Endothelial cell of umbilical vein (primary cell): ENCODE measurements around the gene PDZD4. TPM values are rescaled to one million over a fixed set of nuclear protein-coding genes. Genes with fewer than 3 reads are reported as not detected.

Experiments used
- BruUV-seq: library from RNA; stranded (reverse); fragments of 400-500 nt; replicated peaks from 2 replicates; lab custom pipeline; 2021; lab: Mats Ljungman, UMichigan
- CTCF ChIA-PET: fragments of 300-600, 350-600 bp; sonication (Branson Sonifier 250); formaldehyde crosslinking; loops from one replicate; lab custom pipeline; 2021; ENCODE audit warnings: antibody characterized with exemption, inconsistent platforms; lab: Charles Lee
- POLR2A ChIA-PET: fragments of 300-600, 350-600 bp; sonication (Branson Sonifier 250); formaldehyde crosslinking; loops from one replicate; lab custom pipeline; 2021; ENCODE audit warnings: antibody characterized with exemption, inconsistent platforms; lab: Charles Lee
- DNase-seq: peaks from one replicate; pipeline ENCODE4 v3.0.0-alpha.2; 2011; ENCODE audit warnings: low read depth, low spot score
- FAIRE-seq: peaks from 2 replicates; lab custom pipeline; 2011; peaks lifted over from hg19 to GRCh38; lab: Jason Lieb, UNC
- H2AFZ ChIP-seq: 2 replicates; pipeline ENCODE4 v1.6.0; 2012; ENCODE audit warnings: low read depth, low read length, control low read depth, inconsistent platforms
- H3K27ac ChIP-seq: 2 replicates; pipeline ENCODE4 v1.5.1; 2011; ENCODE audit warnings: low read depth, mild to moderate bottlenecking, control low read depth, low read length, moderate library complexity; ENCODE audit not compliant: insufficient read depth
- H3K27me3 ChIP-seq, 2 experiments: 2 replicates each; pipeline versions ENCODE4 v1.6.0 to v1.6.1; 2011; ENCODE audit warnings: low read length in 2 of 2, mixed read lengths in 1 of 2; ENCODE audit not compliant: control insufficient read depth in 2 of 2, insufficient read depth in 2 of 2
- H3K36me3 ChIP-seq, 2 experiments: 2 replicates in 1 of 2; 3 replicates in 1 of 2; pipeline ENCODE4 v1.5.1; 2011; ENCODE audit warnings: low read length in 2 of 2, mild to moderate bottlenecking in 1 of 2, moderate library complexity in 1 of 2; ENCODE audit not compliant: control insufficient read depth in 2 of 2, insufficient read depth in 2 of 2; ENCODE audit errors: extremely low read depth in 1 of 2
- H3K4me1 ChIP-seq: 3 replicates; pipeline ENCODE4 v1.5.1; 2011; ENCODE audit warnings: mild to moderate bottlenecking, low read length; ENCODE audit not compliant: control insufficient read depth, insufficient read depth; ENCODE audit errors: extremely low read depth
- H3K4me2 ChIP-seq: 2 replicates; pipeline ENCODE4 v1.6.1; 2011; ENCODE audit warnings: low read length, control low read depth, mixed read lengths; ENCODE audit not compliant: insufficient read depth
- H3K4me3 ChIP-seq, 3 experiments: fragments of 200-600 bp in 1 of 3; sonication (generic), shearing (Covaris generic) in 1 of 3; replicated peaks in 1 of 3; 2 replicates each; pipeline ENCODE4 v1.5.1; 2011 to 2016; ENCODE audit warnings: control low read depth in 3 of 3, low read length in 3 of 3, mild to moderate bottlenecking in 2 of 3, inconsistent platforms in 1 of 3, low read depth in 1 of 3, moderate library complexity in 1 of 3; ENCODE audit not compliant: insufficient read depth in 1 of 3
- H3K79me2 ChIP-seq: 2 replicates; pipeline ENCODE4 v1.6.0; 2012; ENCODE audit warnings: low read length, inconsistent platforms; ENCODE audit not compliant: control insufficient read depth, insufficient read depth
- H3K9ac ChIP-seq: replicated peaks from 2 replicates; pipeline ENCODE3; 2011; ENCODE audit warnings: low read length, control low read depth; ENCODE audit not compliant: insufficient read depth; ENCODE audit errors: extremely low read depth
- H3K9me1 ChIP-seq: replicated peaks from 3 replicates; pipeline ENCODE4 v1.6.0; 2011; ENCODE audit warnings: mild to moderate bottlenecking, low read length; ENCODE audit not compliant: control insufficient read depth, insufficient read depth; ENCODE audit errors: extremely low read depth
- H3K9me3 ChIP-seq: replicated peaks from 2 replicates; pipeline ENCODE4 v1.5.1; 2012; ENCODE audit warnings: low read length, inconsistent platforms; ENCODE audit not compliant: control insufficient read depth, insufficient read depth
- H4K20me1 ChIP-seq: replicated peaks from 2 replicates; pipeline ENCODE3; 2011; ENCODE audit warnings: mild to moderate bottlenecking, low read length; ENCODE audit not compliant: control insufficient read depth, insufficient read depth; ENCODE audit errors: extremely low read depth
- EZH2 ChIP-seq: IDR thresholded peaks from 2 replicates; pipeline ENCODE4 v1.6.1; 2012; ENCODE audit warnings: borderline replicate concordance, low read depth, mild to moderate bottlenecking, moderate library complexity, low read length, inconsistent platforms; ENCODE audit not compliant: severe bottlenecking
- FOS ChIP-seq: IDR thresholded peaks from 2 replicates; pipeline ENCODE4 v1.6.1; 2011; ENCODE audit warnings: mild to moderate bottlenecking, low read length, moderate library complexity, borderline replicate concordance; ENCODE audit not compliant: insufficient read depth
- GATA2 ChIP-seq: IDR thresholded peaks from 2 replicates; pipeline ENCODE4 v1.7.0; 2011; ENCODE audit warnings: low read depth, mild to moderate bottlenecking, moderate library complexity, mixed read lengths, low read length; ENCODE audit not compliant: insufficient read length, insufficient read depth
- JUN ChIP-seq: IDR thresholded peaks from 2 replicates; pipeline ENCODE4 v1.6.1; 2011; ENCODE audit warnings: borderline replicate concordance, low read depth; ENCODE audit not compliant: insufficient read length, insufficient read depth
- MYC ChIP-seq: IDR thresholded peaks from one replicate; pipeline ENCODE4 v1.6.1; 2011; ENCODE audit warnings: mild to moderate bottlenecking, low read depth, low read length
- POLR2A ChIP-seq: IDR thresholded peaks from 2 replicates; pipeline ENCODE4 v1.6.1; 2012; ENCODE audit warnings: low read depth, mild to moderate bottlenecking, control low read depth, low read length
- POLR2AphosphoS5 ChIP-seq: IDR thresholded peaks from 2 replicates; pipeline ENCODE4 v1.6.1; 2012; ENCODE audit warnings: low read depth, mild to moderate bottlenecking, control low read depth, low read length, moderate library complexity; ENCODE audit not compliant: insufficient read depth
- dilution Hi-C: fragments of 300-500 bp; cut with MboI; formaldehyde crosslinking; loops from one replicate; pipeline ENCODE4 v1.15.0; 2019; ENCODE audit warnings: low sequenced_read_pairs; ENCODE audit not compliant: extremely low pct_ligation_motif_present
- intact Hi-C: fragments of 100-400 bp; cut with micrococcal nuclease; formaldehyde crosslinking; loops from one replicate; pipeline ENCODE4 v1.10.0; 2022
- polyA plus RNA-seq, 4 experiments: library from polyadenylated mRNA; depleted of rRNA in 3 of 4; stranded (reverse) in 3 of 4; unstranded in 1 of 4; fragments of >200 nt; gene quantifications; 2 replicates each; pipeline versions ENCODE4 v1.2.1 to v1.2.3, GENCODE V29; 2011 to 2012; ENCODE audit warnings: missing spikeins in 1 of 4
- total RNA-seq: library from RNA; stranded (reverse); gene quantifications from 2 replicates; pipeline ENCODE4 v1.2.3, GENCODE V29; 2021
- TF ChIP-seq, protein P1 (sequence below), 2 donors: IDR thresholded peaks; 1 replicate in 1 of 2; 2 replicates in 1 of 2; pipeline ENCODE4 v1.5.1; 2011; ENCODE audit warnings: low read length in 2 of 2, mild to moderate bottlenecking in 2 of 2, moderate library complexity in 2 of 2, control low read depth in 1 of 2, inconsistent platforms in 1 of 2, low read depth in 1 of 2; ENCODE audit not compliant: insufficient read depth in 1 of 2; ENCODE audit errors: extremely low read depth in 1 of 2

PDZD4 gene
- total and polyA plus RNA-seq, 2 donors (not counting 3 experiments of a cell fraction or from before 2014, with no cell fraction given) = 0.07 to 0.09 TPM

DNA sequence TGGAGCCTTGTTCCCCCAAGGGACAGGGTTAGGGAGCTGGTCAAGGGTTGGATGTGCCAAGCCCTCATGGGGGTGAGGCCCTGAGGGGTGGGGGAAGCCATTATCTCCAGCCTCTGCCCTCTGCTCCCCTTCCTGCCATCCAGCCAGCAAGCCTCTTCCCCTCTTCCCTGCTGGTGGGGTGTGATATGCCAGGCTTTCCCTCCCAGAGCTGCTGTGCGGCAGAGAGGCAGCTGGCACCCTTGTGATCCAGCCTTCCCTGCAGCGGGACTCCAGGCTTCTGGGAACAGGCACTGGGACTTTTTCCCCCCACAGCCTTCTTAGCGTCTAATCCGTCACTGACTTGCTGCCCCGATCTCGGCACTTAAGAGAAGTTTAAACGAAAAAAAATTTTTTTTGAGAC lies 29.6 kb downstream of the PDZD4 start:
- H2AFZ ChIP-seq = no peak overlapping the region
- H3K27me3 ChIP-seq = no peaks in the 10 kb centered on the region
- POLR2A ChIA-PET = no interaction called here
- no peak overlapping the region for H3K4me3 ChIP-seq
- no TSS peak for BruUV-seq
- CTCF ChIA-PET = no interaction called here
- no peak overlapping the region for H3K9ac ChIP-seq
- H3K9me3 ChIP-seq = no peaks in the 10 kb centered on the region
- no peaks in the 10 kb centered on the region for H4K20me1 ChIP-seq
- H3K4me1 ChIP-seq = peaks cover 4% of the 10 kb centered on the region
- H3K4me2 ChIP-seq = no peak overlapping the region
- H3K36me3 ChIP-seq = peaks cover 0 to 16% of the 10 kb centered on the region in 2 experiments
- dilution Hi-C loops (no loop called here), intact Hi-C loops (no loop called here)
- peaks cover 14% of the 10 kb centered on the region for H3K79me2 ChIP-seq
- TF ChIP-seq, protein P1, sequence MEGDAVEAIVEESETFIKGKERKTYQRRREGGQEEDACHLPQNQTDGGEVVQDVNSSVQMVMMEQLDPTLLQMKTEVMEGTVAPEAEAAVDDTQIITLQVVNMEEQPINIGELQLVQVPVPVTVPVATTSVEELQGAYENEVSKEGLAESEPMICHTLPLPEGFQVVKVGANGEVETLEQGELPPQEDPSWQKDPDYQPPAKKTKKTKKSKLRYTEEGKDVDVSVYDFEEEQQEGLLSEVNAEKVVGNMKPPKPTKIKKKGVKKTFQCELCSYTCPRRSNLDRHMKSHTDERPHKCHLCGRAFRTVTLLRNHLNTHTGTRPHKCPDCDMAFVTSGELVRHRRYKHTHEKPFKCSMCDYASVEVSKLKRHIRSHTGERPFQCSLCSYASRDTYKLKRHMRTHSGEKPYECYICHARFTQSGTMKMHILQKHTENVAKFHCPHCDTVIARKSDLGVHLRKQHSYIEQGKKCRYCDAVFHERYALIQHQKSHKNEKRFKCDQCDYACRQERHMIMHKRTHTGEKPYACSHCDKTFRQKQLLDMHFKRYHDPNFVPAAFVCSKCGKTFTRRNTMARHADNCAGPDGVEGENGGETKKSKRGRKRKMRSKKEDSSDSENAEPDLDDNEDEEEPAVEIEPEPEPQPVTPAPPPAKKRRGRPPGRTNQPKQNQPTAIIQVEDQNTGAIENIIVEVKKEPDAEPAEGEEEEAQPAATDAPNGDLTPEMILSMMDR (IDR thresholded peaks at IDR 0.05; ENCODE audit: extremely low read depth in 1 of 2, insufficient read depth in 1 of 2, low read depth in 1 of 2, low read length in 2 of 2) = no peak
- TF ChIP-seq FOS (no peak), POLR2A (no peak), JUN (no peak)
- FAIRE-seq (no peak), DNase-seq (no peak)
- no peak overlapping the region for H3K27ac ChIP-seq
- no peaks in the 10 kb centered on the region for H3K9me1 ChIP-seq

DNA sequence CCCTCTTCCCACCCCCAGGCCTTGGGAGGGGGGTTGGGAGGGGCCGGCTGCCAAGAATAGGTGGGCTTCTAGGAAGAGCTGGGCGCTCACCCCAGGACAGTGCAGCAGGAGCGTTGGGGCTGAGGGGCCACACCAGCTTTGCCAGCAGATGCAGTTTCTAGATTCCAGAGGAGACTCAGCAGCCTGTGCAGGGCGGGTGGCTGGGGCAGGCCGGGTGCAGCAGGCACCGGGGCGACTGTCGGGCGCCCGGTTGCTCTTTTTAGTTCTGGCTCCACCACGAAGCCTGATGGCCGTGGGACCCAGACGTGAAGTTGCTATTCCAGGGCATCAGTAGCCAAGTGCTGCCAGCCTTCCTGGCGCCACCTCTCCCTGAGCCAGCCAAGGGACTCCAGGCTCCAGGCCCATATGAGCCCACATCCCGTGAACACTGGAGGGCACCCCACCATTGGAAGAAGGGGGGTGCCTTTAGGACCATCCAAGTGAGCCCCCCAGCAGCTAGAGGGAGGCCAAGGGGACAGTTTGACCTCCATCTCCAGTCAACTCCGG lies 30.1 kb downstream of the PDZD4 start:
- Histone ChIP-seq H3K4me2 (no peak overlapping the region), H3K36me3 (peaks cover 0 to 16% of the 10 kb centered on the region in 2 experiments), H3K79me2 (peaks cover 19% of the 10 kb centered on the region), H3K9me1 (no peaks in the 10 kb centered on the region), H2AFZ (no peak overlapping the region), H3K27ac (no peak overlapping the region), H3K27me3 (no peaks in the 10 kb centered on the region), H3K4me1 (peaks cover 9% of the 10 kb centered on the region), H3K9me3 (no peaks in the 10 kb centered on the region), H3K9ac (no peak overlapping the region), H4K20me1 (no peaks in the 10 kb centered on the region), H3K4me3 (no peak overlapping the region)
- TF ChIP-seq POLR2A (peak; percentile 29), EZH2 (no peak), GATA2 (no peak), JUN (no peak), MYC (no peak), POLR2AphosphoS5 (peak; percentile 21)
- no TSS peak for BruUV-seq
- dilution Hi-C loops (no loop called here), intact Hi-C loops (no loop called here)
- CTCF ChIA-PET = no interaction called here
- FAIRE-seq (no peak), DNase-seq (no peak)
- POLR2A ChIA-PET = no interaction called here
